GM12878 (cell line): ENCODE results near the gene HSPA1B. TPM values are rescaled to one million over a fixed set of nuclear protein-coding genes. Genes with fewer than 3 reads are reported as not detected.

ENCODE experiments used
- ATAC-seq: fragments of 200-7000 bp; cut with Tn5 transposase; 3 replicates; pipeline ENCODE4 v1.9.1; 2020; ENCODE audit warnings: mild to moderate bottlenecking, moderate library complexity
- BruUV-seq: library from RNA; stranded (reverse); fragments of 400-500 nt; replicated peaks from 2 replicates; lab custom pipeline; 2021; lab: Mats Ljungman, UMichigan
- CTCF ChIA-PET: fragments of 300-600 bp; sonication (Branson Sonifier 250); formaldehyde crosslinking; extraction: SDS; loops from one replicate; lab custom pipeline; 2021; ENCODE audit warnings: inconsistent platforms; lab: Yijun Ruan, JAX
- POLR2A ChIA-PET: fragments of 350-600 bp; formaldehyde crosslinking; extraction: SDS; loops from one replicate; lab custom pipeline; 2021; ENCODE audit warnings: inconsistent platforms; lab: Charles Lee
- RAD21 ChIA-PET: fragments of 300-600 bp; sonication (Branson Sonifier 250); formaldehyde crosslinking; loops from one replicate; lab custom pipeline; 2023; ENCODE audit warnings: antibody characterized with exemption; ENCODE audit not compliant: unreplicated experiment; lab: Charles Lee
- SMC1A ChIA-PET: fragments of 300-600 bp; sonication (Branson Sonifier 250); formaldehyde crosslinking; loops from one replicate; lab custom pipeline; 2023; ENCODE audit not compliant: unreplicated experiment, uncharacterized antibody; lab: Charles Lee
- DNase-seq: peaks from one replicate; pipeline ENCODE4 v3.0.0-alpha.2; 2011; ENCODE audit warnings: low read depth, low spot score
- FAIRE-seq: peaks from 3 replicates; lab custom pipeline; 2011; peaks lifted over from hg19 to GRCh38; lab: Jason Lieb, UNC
- H2AFZ ChIP-seq: 2 replicates; pipeline ENCODE4 v1.6.0; 2011; ENCODE audit warnings: low read depth, low read length, control low read depth; ENCODE audit not compliant: control insufficient read depth
- H3K27ac ChIP-seq: 2 replicates; pipeline ENCODE4 v1.5.1; 2011; ENCODE audit warnings: control low read depth; ENCODE audit not compliant: control insufficient read depth, insufficient read depth
- H3K27me3 ChIP-seq, 2 experiments: replicated peaks in 1 of 2; 2 replicates each; pipeline versions ENCODE4 v1.6.0 to v1.6.1; 2011; ENCODE audit warnings: low read length in 1 of 2; ENCODE audit not compliant: control insufficient read depth in 2 of 2, insufficient read depth in 2 of 2
- H3K36me3 ChIP-seq, 2 experiments: 2 replicates each; pipeline ENCODE4 v1.5.1; 2011; ENCODE audit warnings: low read length in 1 of 2; ENCODE audit not compliant: control insufficient read depth in 2 of 2, insufficient read depth in 2 of 2
- H3K4me1 ChIP-seq: 2 replicates; pipeline ENCODE4 v1.6.1; 2011; ENCODE audit warnings: mild to moderate bottlenecking, low read length, moderate library complexity, mixed read lengths; ENCODE audit not compliant: control insufficient read depth, insufficient read depth
- H3K4me2 ChIP-seq: 2 replicates; pipeline ENCODE4 v1.6.0; 2011; ENCODE audit warnings: control low read depth; ENCODE audit not compliant: control insufficient read depth, insufficient read depth
- H3K4me3 ChIP-seq: fragments of 200-600 bp; sonication (generic); 2 replicates; pipeline ENCODE4 v1.5.1; 2016
- H3K79me2 ChIP-seq: 2 replicates; pipeline ENCODE4 v1.6.0; 2011; ENCODE audit warnings: low read length; ENCODE audit not compliant: control insufficient read depth, insufficient read depth
- H3K9ac ChIP-seq: 2 replicates; pipeline ENCODE4 v1.8.0; 2011; ENCODE audit warnings: low read length, control low read depth, mixed read lengths; ENCODE audit not compliant: control insufficient read depth, insufficient read depth
- H3K9me3 ChIP-seq: replicated peaks from 3 replicates; pipeline ENCODE4 v1.5.1; 2011; ENCODE audit warnings: mild to moderate bottlenecking, low read length; ENCODE audit not compliant: control insufficient read depth, insufficient read depth
- H4K20me1 ChIP-seq: 2 replicates; pipeline ENCODE4 v1.6.0; 2011; ENCODE audit not compliant: control insufficient read depth, insufficient read depth
- CBX5 ChIP-seq: sonication (generic); IDR thresholded peaks from 2 replicates; pipeline ENCODE4 v1.6.1; 2016; ENCODE audit warnings: low read depth, moderate library complexity, mild to moderate bottlenecking, inconsistent platforms
- HDAC6 ChIP-seq: fragments of 200-600 bp; sonication (generic); IDR thresholded peaks from one replicate; pipeline ENCODE4 v1.8.0; 2017; ENCODE audit warnings: antibody characterized with exemption; ENCODE audit not compliant: unreplicated experiment
- MXI1 ChIP-seq: fragments of 150-350 bp; IDR thresholded peaks from 2 replicates; pipeline ENCODE4 v1.6.1; 2011; ENCODE audit warnings: low read depth, mild to moderate bottlenecking, inconsistent platforms, low read length, improper control_type of control experiment
- MYB ChIP-seq: fragments of 150-350 bp; IDR thresholded peaks from 2 replicates; pipeline ENCODE4 v1.6.1; 2014; ENCODE audit warnings: mild to moderate bottlenecking, low read depth, low read length, borderline replicate concordance
- POLR2A ChIP-seq: IDR thresholded peaks from 2 replicates; pipeline ENCODE4 v1.6.1; 2011; ENCODE audit warnings: low read depth, mild to moderate bottlenecking, low read length
- SIX5 ChIP-seq: IDR thresholded peaks from 2 replicates; pipeline ENCODE4 v1.6.1; 2011; ENCODE audit warnings: mild to moderate bottlenecking, low read depth, low read length, moderate library complexity; ENCODE audit not compliant: severe bottlenecking
- SREBF2 ChIP-seq: IDR thresholded peaks from 2 replicates; pipeline ENCODE4 v1.6.1; 2012; ENCODE audit warnings: mild to moderate bottlenecking, low read length
- YY1 ChIP-seq: IDR thresholded peaks from 2 replicates; pipeline ENCODE4 v1.6.1; 2011; ENCODE audit warnings: low read depth, mild to moderate bottlenecking, low read length
- ZNF217 ChIP-seq: fragments of 450-650 bp; IDR thresholded peaks from 2 replicates; pipeline ENCODE4 v1.6.1; 2017; ENCODE audit warnings: antibody characterized with exemption, mild to moderate bottlenecking
- ZSCAN29 ChIP-seq: fragments of 450-650 bp; IDR thresholded peaks from 2 replicates; pipeline ENCODE4 v1.6.1; 2017; ENCODE audit warnings: mild to moderate bottlenecking, moderate library complexity
- WGBS: methylation state at CpG from one replicate; pipeline ENCODE4 v1.1.6; 2016; ENCODE audit warnings: low lambda C conversion rate; ENCODE audit not compliant: insufficient replicate concordance, insufficient coverage; ENCODE audit errors: missing lambda C conversion rate; 5-methylcytosine and 5-hydroxymethylcytosine counted together
- in situ Hi-C: fragments of 300-500 bp; cut with MboI; formaldehyde crosslinking; loops from 9 replicates; pipeline ENCODE4 v1.14.3; 2018; ENCODE audit warnings: mixed read lengths
- intact Hi-C: fragments of 100-400 bp; cut with micrococcal nuclease; formaldehyde crosslinking; loops from one replicate; pipeline ENCODE4 v1.14.2; 2022; ENCODE audit not compliant: unreplicated experiment
- polyA plus RNA-seq, 11 experiments: library from polyadenylated mRNA; depleted of rRNA in 4 of 11; unstranded in 6 of 11; stranded (reverse) in 5 of 11; fragments of >200 nt; fragmentation: Nextera tagmentation in 4 of 11; fragmentation: Illumina TruSeq in 1 of 11; extraction: Ambion mirVana in 4 of 11; extraction: Trizol in 1 of 11; gene quantifications; 1 replicate in 1 of 11; 2 replicates in 10 of 11; pipeline versions ENCODE4 v1.2.1 to v1.2.3, GENCODE V29; 2011 to 2016; ENCODE audit warnings: inconsistent platforms in 2 of 11, missing spikeins in 2 of 11, low read depth in 1 of 11
- small RNA-seq: library from RNA; depleted of rRNA; stranded (forward); fragments of <200 nt; gene quantifications from one replicate; pipeline ENCODE3, GENCODE V24; 2014
- total RNA-seq, 4 experiments: library from RNA; depleted of rRNA in 3 of 4; stranded (reverse); fragments of >200 nt in 3 of 4; fragmentation: Illumina TruSeq in 1 of 4; extraction: Trizol in 1 of 4; gene quantifications; 2 replicates each; pipeline versions ENCODE4 v1.2.1 to v1.2.3, GENCODE V29; 2013 to 2021

Gene HSPA1B
- total and polyA plus RNA-seq, 10 of the 15 experiments (the other 5 are each of a cell fraction or from before 2014, with no cell fraction given), result 0.11 to 40.5 (median 12.8) TPM

DNA sequence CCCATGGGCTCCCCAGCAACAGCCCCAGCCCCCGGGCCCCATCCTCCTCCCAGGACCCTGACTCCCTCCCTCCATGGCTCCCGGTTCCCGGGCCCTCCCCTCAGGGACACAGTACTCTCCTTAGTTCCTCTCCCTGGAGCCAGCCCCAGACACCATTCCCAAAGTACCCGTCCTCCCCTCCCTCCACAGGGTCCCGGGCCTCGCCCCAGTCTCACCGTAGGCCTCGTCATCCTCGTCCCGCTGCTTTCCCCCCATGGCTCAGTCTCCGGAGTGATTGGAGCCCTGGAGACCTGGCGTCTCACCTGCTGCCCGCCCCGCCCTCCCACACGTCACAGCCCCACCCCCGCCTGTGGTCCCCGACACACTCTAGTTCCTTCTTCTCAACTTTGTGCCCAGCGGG, 51.2 kb downstream of the HSPA1B start, which contains the start of gene SLC44A4:
SLC44A4 (minus strand) TSS at position 272 of the 400 bp plus-strand sequence; CDS start at position 255, 17 bp downstream.
- peaks cover 0 to 16% of the 10 kb centered on the region in 2 experiments; a peak in 3 of 4 replicates for H3K36me3 ChIP-seq
- no peaks in the 10 kb centered on the region for H3K79me2 ChIP-seq
- H2AFZ ChIP-seq, result no peak within 1 kb of the TSS
- H3K4me3 ChIP-seq, result no peak within 1 kb of the TSS
- no peak within 1 kb of the TSS for H3K9ac ChIP-seq
- no peaks in the 10 kb centered on the region for H3K27me3 ChIP-seq
- FAIRE-seq, result no peak
- H3K4me1 ChIP-seq, result no peaks in the 10 kb centered on the region
- DNase-seq, result no peak
- POLR2A ChIA-PET, result no interaction called here
- CTCF ChIA-PET, result interaction anchor here (0.5 to 0.9 kb wide), 2 partner anchors 8 to 31 kb away, joined by 3 read pairs; no protein-coding TSS in a partner anchor
- no peak within 1 kb of the TSS for H3K27ac ChIP-seq
- RAD21 ChIA-PET, result no interaction called here
- H3K9me3 ChIP-seq, result no peaks in the 10 kb centered on the region
- 84% methylated on average over 10 of the region's 18 CpGs for WGBS
- TF ChIP-seq MYB (no peak), SREBF2 (no peak), CBX5 (no peak), POLR2A (0 out of 2 replicates have a peak, but pooled peaks have one; percentile 16)
- SMC1A ChIA-PET, result no interaction called here
- in situ Hi-C loops, result no loop called here
- intact Hi-C loops, result no loop called here
- no TSS peak for BruUV-seq
- no peak within 1 kb of the TSS for H3K4me2 ChIP-seq
- ATAC-seq, result no peak
- H4K20me1 ChIP-seq, result no peaks in the 10 kb centered on the region

DNA sequence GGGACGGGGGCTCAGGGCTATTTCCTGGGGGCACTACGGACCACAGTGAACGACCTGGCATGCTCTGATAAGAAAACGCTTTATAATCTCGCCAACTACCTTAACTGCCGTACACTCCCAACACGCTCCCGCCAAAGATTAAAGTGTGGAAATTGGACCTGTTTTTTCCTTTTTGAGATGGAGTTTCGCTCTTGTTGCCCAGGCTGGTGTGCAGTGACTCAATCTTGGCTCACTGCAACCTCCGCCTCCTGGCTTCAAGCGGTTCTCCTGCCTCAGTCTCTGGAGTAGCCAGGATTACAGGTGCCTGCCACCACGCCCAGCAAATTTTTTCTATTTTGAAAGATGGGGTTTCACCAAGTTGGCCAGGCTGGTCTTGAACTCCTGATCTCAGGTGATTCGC, 51.6 kb downstream of the HSPA1B start:
- TF ChIP-seq SIX5 (no peak), HDAC6 (no peak), ZNF217 (no peak), YY1 (no peak), ZSCAN29 (no peak), MXI1 (no peak), POLR2A (0 out of 2 replicates have a peak, but pooled peaks have one; percentile 9)
- TF ChIP-seq, all 136 proteins: peak for 1
- Histone ChIP-seq H4K20me1 (no peaks in the 10 kb centered on the region), H3K4me1 (no peaks in the 10 kb centered on the region), H3K4me3 (no peak overlapping the region), H3K4me2 (no peak overlapping the region), H3K27ac (no peak overlapping the region), H3K79me2 (no peaks in the 10 kb centered on the region), H2AFZ (no peak overlapping the region), H3K27me3 (no peaks in the 10 kb centered on the region), H3K36me3 (peaks cover 0 to 16% of the 10 kb centered on the region in 2 experiments; a peak in 3 of 4 replicates), H3K9ac (no peak overlapping the region), H3K9me3 (no peaks in the 10 kb centered on the region)
- RAD21 ChIA-PET, result no interaction called here
- BruUV-seq, result no TSS peak
- SMC1A ChIA-PET, result no interaction called here
- intact Hi-C loops (no loop called here), in situ Hi-C loops (no loop called here)
- 93% methylated on average over 13 of the region's 13 CpGs for WGBS
- POLR2A ChIA-PET, result no interaction called here
- CTCF ChIA-PET, result interaction anchor here (0.5 kb wide), 1 partner anchor 30 kb away, joined by 3 read pairs; no protein-coding TSS in a partner anchor
- DNase-seq, result no peak
- FAIRE-seq, result no peak
- ATAC-seq, result no peak

Small RNA genes lying within 50 kb of the gene (small RNA-seq; reads per million reads assigned to genes)
- gene RF00019 (not detected), gene SNORD48 (5,440 reads per million, percentile 100 among the genes with 10 or more reads in this experiment), gene SNORD52 (not detected)

Other genes starting within 250 kb of the HSPA1B start
Only the 7 nearest of the 38 such genes appear.
- gene VWA7, start 50.4 kb upstream of the HSPA1B start, total RNA-seq (2014; rRNA removed), result 2.0 and 2.7 TPM in 2 replicates
- gene VWA7, start 50.4 kb upstream of the HSPA1B start, total RNA-seq (2014; rRNA removed; fragmentation: Illumina TruSeq; extraction: Trizol), result 0.94 and 1.2 TPM in 2 replicates
- gene VWA7, start 50.4 kb upstream of the HSPA1B start, total RNA-seq (2021), result 2.3 and 3.1 TPM in 2 replicates
- gene VWA7, start 50.4 kb upstream of the HSPA1B start, polyA plus RNA-seq (2011; rRNA removed), result 1.1 and 1.3 TPM in 2 replicates
- 1.0 TPM in 1 of 2 replicates, not detected in the other for gene VWA7, start 50.4 kb upstream of the HSPA1B start, polyA plus RNA-seq (2014; fragmentation: Illumina TruSeq; extraction: Trizol)
- under 1 TPM in 1 of 2 experiments, not detected in 1; 0.11 TPM for gene VWA7, start 50.4 kb upstream of the HSPA1B start, polyA plus RNA-seq (2014; fragmentation: Nextera tagmentation; extraction: Ambion mirVana)
- gene VWA7, start 50.4 kb upstream of the HSPA1B start, polyA plus RNA-seq (2014; rRNA removed), result 2.6 and 3.0 TPM in 2 replicates
- gene VWA7, start 50.4 kb upstream of the HSPA1B start, polyA plus RNA-seq (2016; fragmentation: Nextera tagmentation; extraction: Ambion mirVana), result 1 to 10 TPM; 1.2 TPM
- gene VARS1, start 32.0 kb upstream of the HSPA1B start, total RNA-seq (2014; rRNA removed), result 61.4 and 90.1 TPM in 2 replicates
- gene VARS1, start 32.0 kb upstream of the HSPA1B start, total RNA-seq (2014; rRNA removed; fragmentation: Illumina TruSeq; extraction: Trizol), result 63.8 and 69.1 TPM in 2 replicates
- 232 and 243 TPM in 2 replicates for gene VARS1, start 32.0 kb upstream of the HSPA1B start, total RNA-seq (2021)
- gene VARS1, start 32.0 kb upstream of the HSPA1B start, polyA plus RNA-seq (2011; rRNA removed), result 11.3 and 15.8 TPM in 2 replicates
- 92.9 and 138 TPM in 2 replicates for gene VARS1, start 32.0 kb upstream of the HSPA1B start, polyA plus RNA-seq (2014; fragmentation: Illumina TruSeq; extraction: Trizol)
- gene VARS1, start 32.0 kb upstream of the HSPA1B start, polyA plus RNA-seq (2014; fragmentation: Nextera tagmentation; extraction: Ambion mirVana), result 1 to 10 TPM; 1.2 to 5.7 TPM
- gene VARS1, start 32.0 kb upstream of the HSPA1B start, polyA plus RNA-seq (2014; rRNA removed), result 71.3 and 92.5 TPM in 2 replicates
- gene VARS1, start 32.0 kb upstream of the HSPA1B start, polyA plus RNA-seq (2016; fragmentation: Nextera tagmentation; extraction: Ambion mirVana), result 100 to 1,000 TPM; 121 to 155 TPM
- 146 and 163 TPM in 2 replicates for gene LSM2, start 20.8 kb upstream of the HSPA1B start, total RNA-seq (2014; rRNA removed)
- gene LSM2, start 20.8 kb upstream of the HSPA1B start, total RNA-seq (2014; rRNA removed; fragmentation: Illumina TruSeq; extraction: Trizol), result 97.1 and 99.1 TPM in 2 replicates
- 117 and 123 TPM in 2 replicates for gene LSM2, start 20.8 kb upstream of the HSPA1B start, total RNA-seq (2021)
- gene LSM2, start 20.8 kb upstream of the HSPA1B start, polyA plus RNA-seq (2011; rRNA removed), result 81.9 and 101 TPM in 2 replicates
- 116 and 131 TPM in 2 replicates for gene LSM2, start 20.8 kb upstream of the HSPA1B start, polyA plus RNA-seq (2014; fragmentation: Illumina TruSeq; extraction: Trizol)
- 100 to 1,000 TPM; 245 to 248 TPM for gene LSM2, start 20.8 kb upstream of the HSPA1B start, polyA plus RNA-seq (2014; fragmentation: Nextera tagmentation; extraction: Ambion mirVana)
- gene LSM2, start 20.8 kb upstream of the HSPA1B start, polyA plus RNA-seq (2014; rRNA removed), result 143 and 165 TPM in 2 replicates
- gene LSM2, start 20.8 kb upstream of the HSPA1B start, polyA plus RNA-seq (2016; fragmentation: Nextera tagmentation; extraction: Ambion mirVana), result 100 to 1,000 TPM; 238 to 276 TPM
- gene HSPA1L, start 12.5 kb upstream of the HSPA1B start, total RNA-seq (2014; rRNA removed), result 1.2 and 1.4 TPM in 2 replicates
- 1.4 and 1.6 TPM in 2 replicates for gene HSPA1L, start 12.5 kb upstream of the HSPA1B start, total RNA-seq (2014; rRNA removed; fragmentation: Illumina TruSeq; extraction: Trizol)
- 1.5 and 1.6 TPM in 2 replicates for gene HSPA1L, start 12.5 kb upstream of the HSPA1B start, total RNA-seq (2021)
- gene HSPA1L, start 12.5 kb upstream of the HSPA1B start, polyA plus RNA-seq (2011; rRNA removed), result 1.8 and 1.9 TPM in 2 replicates
- 1.5 and 1.6 TPM in 2 replicates for gene HSPA1L, start 12.5 kb upstream of the HSPA1B start, polyA plus RNA-seq (2014; fragmentation: Illumina TruSeq; extraction: Trizol)
- gene HSPA1L, start 12.5 kb upstream of the HSPA1B start, polyA plus RNA-seq (2014; fragmentation: Nextera tagmentation; extraction: Ambion mirVana), result under 1 TPM; 0.69 TPM
- gene HSPA1L, start 12.5 kb upstream of the HSPA1B start, polyA plus RNA-seq (2014; rRNA removed), result 1.4 and 1.6 TPM in 2 replicates
- gene HSPA1L, start 12.5 kb upstream of the HSPA1B start, polyA plus RNA-seq (2016; fragmentation: Nextera tagmentation; extraction: Ambion mirVana), result 1 to 10 TPM; 1.6 to 2.5 TPM
- 29.2 and 29.9 TPM in 2 replicates for gene HSPA1A, start 12.2 kb upstream of the HSPA1B start, total RNA-seq (2014; rRNA removed)
- 10.9 and 12.3 TPM in 2 replicates for gene HSPA1A, start 12.2 kb upstream of the HSPA1B start, total RNA-seq (2014; rRNA removed; fragmentation: Illumina TruSeq; extraction: Trizol)
- 26.5 and 27.2 TPM in 2 replicates for gene HSPA1A, start 12.2 kb upstream of the HSPA1B start, total RNA-seq (2021)
- gene HSPA1A, start 12.2 kb upstream of the HSPA1B start, polyA plus RNA-seq (2011; rRNA removed), result 3.7 and 9.8 TPM in 2 replicates
- 1.3 and 8.0 TPM in 2 replicates for gene HSPA1A, start 12.2 kb upstream of the HSPA1B start, polyA plus RNA-seq (2014; fragmentation: Illumina TruSeq; extraction: Trizol)
- 1 to 10 TPM in 1 of 2 experiments, under 1 TPM in 1; 0.29 to 1.3 TPM for gene HSPA1A, start 12.2 kb upstream of the HSPA1B start, polyA plus RNA-seq (2014; fragmentation: Nextera tagmentation; extraction: Ambion mirVana)
- 22.8 and 26.3 TPM in 2 replicates for gene HSPA1A, start 12.2 kb upstream of the HSPA1B start, polyA plus RNA-seq (2014; rRNA removed)
- gene HSPA1A, start 12.2 kb upstream of the HSPA1B start, polyA plus RNA-seq (2016; fragmentation: Nextera tagmentation; extraction: Ambion mirVana), result 10 to 100 TPM; 51.1 to 51.8 TPM
- 24.6 and 26.9 TPM in 2 replicates for gene NEU1, start 35.1 kb downstream of the HSPA1B start, total RNA-seq (2014; rRNA removed)
- gene NEU1, start 35.1 kb downstream of the HSPA1B start, total RNA-seq (2014; rRNA removed; fragmentation: Illumina TruSeq; extraction: Trizol), result 18.8 and 20.3 TPM in 2 replicates
- gene NEU1, start 35.1 kb downstream of the HSPA1B start, total RNA-seq (2021), result 22.5 and 22.7 TPM in 2 replicates
- 13.0 and 22.4 TPM in 2 replicates for gene NEU1, start 35.1 kb downstream of the HSPA1B start, polyA plus RNA-seq (2011; rRNA removed)
- gene NEU1, start 35.1 kb downstream of the HSPA1B start, polyA plus RNA-seq (2014; fragmentation: Illumina TruSeq; extraction: Trizol), result 16.3 and 21.5 TPM in 2 replicates
- gene NEU1, start 35.1 kb downstream of the HSPA1B start, polyA plus RNA-seq (2014; fragmentation: Nextera tagmentation; extraction: Ambion mirVana), result 10 to 100 TPM in 1 of 2 experiments, 1 to 10 TPM in 1; 7.2 to 12.5 TPM
- gene NEU1, start 35.1 kb downstream of the HSPA1B start, polyA plus RNA-seq (2014; rRNA removed), result 26.7 and 28.1 TPM in 2 replicates
- gene NEU1, start 35.1 kb downstream of the HSPA1B start, polyA plus RNA-seq (2016; fragmentation: Nextera tagmentation; extraction: Ambion mirVana), result 10 to 100 TPM; 18.5 to 21.8 TPM
- 0.06 TPM in 1 of 2 replicates, not detected in the other for gene SLC44A4, start 51.3 kb downstream of the HSPA1B start, total RNA-seq (2014; rRNA removed)
- gene SLC44A4, start 51.3 kb downstream of the HSPA1B start, total RNA-seq (2014; rRNA removed; fragmentation: Illumina TruSeq; extraction: Trizol), result 0.09 TPM in 1 of 2 replicates, not detected in the other
- 0.18 and 0.56 TPM in 2 replicates for gene SLC44A4, start 51.3 kb downstream of the HSPA1B start, total RNA-seq (2021)
- gene SLC44A4, start 51.3 kb downstream of the HSPA1B start, polyA plus RNA-seq (2011; rRNA removed), result 0.04 TPM in 1 of 2 replicates, not detected in the other
- gene SLC44A4, start 51.3 kb downstream of the HSPA1B start, polyA plus RNA-seq (2014; fragmentation: Illumina TruSeq; extraction: Trizol), result 0.15 TPM in 1 of 2 replicates, not detected in the other
- gene SLC44A4, start 51.3 kb downstream of the HSPA1B start, polyA plus RNA-seq (2014; fragmentation: Nextera tagmentation; extraction: Ambion mirVana), result under 1 TPM in 1 of 2 experiments, not detected in 1; 0.05 TPM
- gene SLC44A4, start 51.3 kb downstream of the HSPA1B start, polyA plus RNA-seq (2014; rRNA removed), result 0.19 and 0.24 TPM in 2 replicates
- under 1 TPM in 1 of 2 experiments, not detected in 1; 0.16 TPM for gene SLC44A4, start 51.3 kb downstream of the HSPA1B start, polyA plus RNA-seq (2016; fragmentation: Nextera tagmentation; extraction: Ambion mirVana)